Chondrocyte (in vitro differentiated cells): ENCODE data around the gene TRIM17. TPM values are rescaled to one million over a fixed set of nuclear protein-coding genes. Genes with fewer than 3 reads are reported as not detected.

Source experiments
- DNase-seq: peaks from one replicate; pipeline ENCODE4 v3.0.0; 2021; ENCODE audit warnings: mixed read lengths, low spot score
- H3K27ac Mint-ChIP-seq: one replicate; pipeline ENCODE4 v1.8.0; 2021; ENCODE audit warnings: mild to moderate bottlenecking, moderate library complexity, mixed read lengths; ENCODE audit not compliant: unreplicated experiment
- H3K27me3 Mint-ChIP-seq: 2 replicates; pipeline ENCODE4 v1.8.0; 2021; ENCODE audit warnings: low read depth, mixed read lengths
- H3K36me3 Mint-ChIP-seq: 2 replicates; pipeline ENCODE4 v1.8.0; 2021; ENCODE audit warnings: low read depth, mixed read lengths
- H3K4me1 Mint-ChIP-seq: 2 replicates; pipeline ENCODE4 v1.8.0; 2021; ENCODE audit warnings: low read depth, mild to moderate bottlenecking, mixed read lengths
- H3K4me3 Mint-ChIP-seq: one replicate; pipeline ENCODE4 v1.8.0; 2021; ENCODE audit warnings: mild to moderate bottlenecking, moderate library complexity, mixed read lengths; ENCODE audit not compliant: unreplicated experiment
- H3K9me3 Mint-ChIP-seq: 2 replicates; pipeline ENCODE4 v1.8.0; 2021; ENCODE audit warnings: low read depth, mixed read lengths
- CTCF ChIP-seq: fragments of 200-600 bp; sonication (generic); IDR thresholded peaks from 2 replicates; pipeline ENCODE4 v1.5.0; 2021; ENCODE audit warnings: antibody characterized with exemption, mild to moderate bottlenecking, moderate library complexity
- long read RNA-seq: library from polyadenylated mRNA; stranded (forward); transcript quantifications from one replicate; pipeline ENCODE4 v2.0.0, GENCODE V29; 2021
- total RNA-seq: library from RNA; stranded (reverse); gene quantifications from 3 replicates; pipeline ENCODE4 v1.2.1, GENCODE V29; 2021

TRIM17 gene
- 0.28 to 0.35 TPM in 2 of 3 replicates, not detected in the other for total RNA-seq
- long read RNA-seq, partial matches to known transcripts: 0 of 1 reads
- long read RNA-seq, other reads (novel, unspliced or antisense): 1 of 1 reads

GRCh38 chr1:228416217-228416933 lies at the start of gene TRIM17:
Gene TRIM17, minus strand, starts transcription at chr1:228416861. Its CDS starts 1,789 bp downstream, at chr1:228415072.
- Mint-ChIP-seq H3K27me3 (no peaks in the 10 kb centered on the region), H3K36me3 (no peaks in the 10 kb centered on the region), H3K4me1 (peaks cover 11% of the 10 kb centered on the region), H3K27ac (no peak within 1 kb of the TSS), H3K4me3 (peak within 1 kb of the TSS; percentile 68), H3K9me3 (no peaks in the 10 kb centered on the region)
- peak; percentile 74 for TF ChIP-seq CTCF
- DNase-seq: peak; percentile 79

DNA sequence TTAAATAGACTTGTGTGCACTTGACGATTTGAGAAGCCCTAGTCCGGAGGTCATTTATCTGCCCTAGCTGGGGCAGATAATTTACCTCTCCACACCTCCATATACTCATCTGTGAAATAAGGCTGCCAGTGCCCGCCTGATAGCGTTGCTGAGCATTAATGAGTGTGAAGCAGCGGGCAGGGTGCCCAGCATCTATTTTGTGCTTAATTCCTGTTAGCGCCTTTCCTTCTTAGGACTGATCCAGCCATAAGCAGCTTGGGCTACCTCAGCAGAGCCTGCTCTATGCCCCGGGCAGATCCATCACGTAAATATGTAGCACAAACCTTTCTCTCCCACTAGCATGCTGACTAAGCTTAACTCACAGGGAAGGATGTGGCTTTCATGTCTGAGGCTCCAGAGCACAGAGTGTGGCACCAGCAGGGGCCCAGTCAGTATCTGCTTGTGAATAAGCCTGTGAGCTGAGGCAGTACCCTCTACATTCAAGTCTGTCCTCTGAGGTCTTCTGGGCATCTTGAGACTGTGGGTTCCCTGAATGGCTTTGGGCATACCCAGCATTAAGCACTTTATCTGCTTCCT lies 49.0 kb upstream of the TRIM17 start:
- Mint-ChIP-seq H3K9me3 (no peaks in the 10 kb centered on the region), H3K4me1 (peaks cover 19% of the 10 kb centered on the region), H3K36me3 (no peaks in the 10 kb centered on the region), H3K27ac (no peak overlapping the region), H3K27me3 (peaks cover 33% of the 10 kb centered on the region), H3K4me3 (peak overlapping the region; percentile 78)
- DNase-seq: no peak
- TF ChIP-seq CTCF: no peak

GRCh38 chr1:228465141-228465540 lies 48.5 kb upstream of the TRIM17 start:
- H3K4me1 Mint-ChIP-seq: peaks cover 19% of the 10 kb centered on the region
- no peaks in the 10 kb centered on the region for H3K36me3 Mint-ChIP-seq
- peak overlapping the region; percentile 78 for H3K4me3 Mint-ChIP-seq
- TF ChIP-seq CTCF: no peak
- no peak overlapping the region for H3K27ac Mint-ChIP-seq
- no peak for DNase-seq
- H3K9me3 Mint-ChIP-seq: no peaks in the 10 kb centered on the region
- H3K27me3 Mint-ChIP-seq: peaks cover 33% of the 10 kb centered on the region

GRCh38 chr1:228464487-228464983 lies 47.9 kb upstream of the TRIM17 start:
- no peak for DNase-seq
- no peak for TF ChIP-seq CTCF
- H3K36me3 Mint-ChIP-seq: no peaks in the 10 kb centered on the region
- no peak overlapping the region for H3K27ac Mint-ChIP-seq
- H3K27me3 Mint-ChIP-seq: peaks cover 33% of the 10 kb centered on the region
- peak overlapping the region; percentile 78 for H3K4me3 Mint-ChIP-seq
- H3K4me1 Mint-ChIP-seq: peaks cover 19% of the 10 kb centered on the region
- H3K9me3 Mint-ChIP-seq: no peaks in the 10 kb centered on the region

DNA sequence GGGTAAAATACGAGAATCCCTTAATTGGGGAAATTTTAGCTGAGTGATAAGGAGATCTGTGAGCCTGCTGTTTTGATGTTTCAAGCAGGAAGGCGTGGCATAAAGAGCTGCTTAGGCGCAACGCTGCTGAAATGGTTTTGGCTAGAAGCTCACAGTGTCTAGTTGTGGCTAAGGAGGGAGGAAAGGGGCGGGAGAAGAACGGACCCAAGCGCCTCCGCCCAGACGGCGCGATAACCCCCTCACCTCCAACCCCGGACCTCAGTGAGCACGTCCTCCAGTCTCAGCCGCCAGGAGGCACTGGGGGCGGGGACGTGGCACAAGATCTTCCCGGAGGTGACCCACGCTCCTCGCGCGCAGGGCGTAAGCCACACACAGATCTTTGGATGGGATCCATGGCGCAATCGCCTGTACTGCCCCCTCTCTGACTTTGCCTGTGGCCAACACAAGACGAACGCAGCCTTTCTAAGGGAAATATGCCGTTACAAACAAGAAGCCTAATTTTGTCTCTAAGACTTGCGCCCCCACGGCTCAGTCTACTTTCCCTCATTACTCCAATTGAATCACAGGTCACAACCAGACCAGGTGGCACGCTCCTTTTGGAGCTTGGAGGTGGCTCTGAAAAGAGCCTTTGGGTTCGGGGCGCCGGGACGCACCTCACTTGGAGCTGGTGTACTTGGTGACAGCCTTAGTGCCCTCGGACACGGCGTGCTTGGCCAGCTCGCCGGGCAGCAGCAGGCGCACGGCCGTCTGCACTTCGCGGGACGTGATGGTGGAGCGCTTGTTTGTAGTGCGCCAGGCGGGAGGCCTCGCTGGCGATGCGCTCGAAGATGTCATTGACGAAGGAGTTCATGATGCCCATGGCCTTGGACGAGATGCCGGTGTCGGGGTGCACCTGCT lies 47.1 kb upstream of the TRIM17 start:
- H3K27ac Mint-ChIP-seq: no peak overlapping the region
- TF ChIP-seq CTCF: no peak
- DNase-seq: no peak
- H3K27me3 Mint-ChIP-seq: peaks cover 33% of the 10 kb centered on the region
- H3K9me3 Mint-ChIP-seq: no peaks in the 10 kb centered on the region
- peak overlapping the region; percentile 78 for H3K4me3 Mint-ChIP-seq
- no peaks in the 10 kb centered on the region for H3K36me3 Mint-ChIP-seq
- peaks cover 22% of the 10 kb centered on the region for H3K4me1 Mint-ChIP-seq
